A673 (cell line): ENCODE measurements around the gene ADSS2. TPM values are rescaled to one million over a fixed set of nuclear protein-coding genes. Genes with fewer than 3 reads are reported as not detected.

Experiments
- BruUV-seq: library from RNA; stranded (reverse); fragments of 400-500 nt; replicated peaks from 2 replicates; lab custom pipeline; 2021; lab: Mats Ljungman, UMichigan
- CTCF ChIA-PET: fragments of 300-600 bp; sonication (Branson Sonifier 250); formaldehyde crosslinking; loops from one replicate; lab custom pipeline; 2022; ENCODE audit warnings: antibody characterized with exemption; lab: Charles Lee
- POLR2A ChIA-PET: fragments of 300-600 bp; sonication (Branson Sonifier 250); formaldehyde crosslinking; loops from one replicate; lab custom pipeline; 2022; ENCODE audit warnings: antibody characterized with exemption; ENCODE audit not compliant: low non-redundant PET; lab: Charles Lee
- DNase-seq: peaks from one replicate; pipeline ENCODE4 v3.0.0-alpha.2; 2015; ENCODE audit warnings: low spot score
- H3K27ac ChIP-seq: fragments of 200-600 bp; sonication (generic); 2 replicates; pipeline ENCODE4 v1.5.1; 2016; ENCODE audit warnings: mixed run types, low read depth, mild to moderate bottlenecking, mixed read lengths, antibody characterized with exemption, low read length; ENCODE audit not compliant: poor library complexity, severe bottlenecking
- H3K27me3 ChIP-seq: fragments of 200-600 bp; sonication (generic); replicated peaks from 2 replicates; pipeline ENCODE4 v1.6.1; 2017; ENCODE audit warnings: mixed run types, low read depth, mild to moderate bottlenecking, mixed read lengths, antibody characterized with exemption, low read length; ENCODE audit not compliant: insufficient read depth, poor library complexity
- H3K36me3 ChIP-seq: fragments of 200-600 bp; sonication (generic); 2 replicates; pipeline ENCODE4 v1.6.1; 2016; ENCODE audit warnings: mixed run types, mild to moderate bottlenecking, mixed read lengths, antibody characterized with exemption, low read length; ENCODE audit not compliant: insufficient read depth, poor library complexity, severe bottlenecking
- H3K4me1 ChIP-seq: fragments of 200-600 bp; sonication (generic); 2 replicates; pipeline ENCODE4 v1.6.1; 2017; ENCODE audit warnings: mixed run types, mild to moderate bottlenecking, mixed read lengths, antibody characterized with exemption, low read length; ENCODE audit not compliant: insufficient read depth, poor library complexity, severe bottlenecking
- H3K4me3 ChIP-seq: fragments of 200-600 bp; sonication (generic); 2 replicates; pipeline ENCODE4 v1.5.1; 2016; ENCODE audit warnings: low read depth, mixed run types, mild to moderate bottlenecking, mixed read lengths, low read length; ENCODE audit not compliant: poor library complexity, severe bottlenecking
- H3K9me3 ChIP-seq: fragments of 200-600 bp; sonication (generic); 2 replicates; pipeline ENCODE4 v1.6.1; 2016; ENCODE audit warnings: mixed run types, low read depth, mild to moderate bottlenecking, mixed read lengths, antibody characterized with exemption, low read length; ENCODE audit not compliant: poor library complexity, severe bottlenecking
- CTCF ChIP-seq: fragments of 300-800, 200-600 bp; sonication (generic); conservative IDR thresholded peaks from 2 replicates; pipeline ENCODE4 v1.5.1; 2017; ENCODE audit warnings: low read depth, mild to moderate bottlenecking, antibody characterized with exemption, low read length, moderate library complexity, mixed read lengths
- EZH2 ChIP-seq: fragments of 200-600 bp; sonication (generic); IDR thresholded peaks from 2 replicates; pipeline ENCODE4 v1.6.1; 2017; ENCODE audit warnings: borderline replicate concordance, low read depth, mild to moderate bottlenecking, mixed read lengths, antibody characterized with exemption, low read length; ENCODE audit not compliant: poor library complexity, severe bottlenecking
- intact Hi-C: fragments of 100-400 bp; cut with micrococcal nuclease; formaldehyde crosslinking; loops from one replicate; pipeline ENCODE4 v1.10.0; 2022; ENCODE audit not compliant: unreplicated experiment
- total RNA-seq: library from RNA; stranded (reverse); gene quantifications from 2 replicates; pipeline ENCODE4 v1.2.3, GENCODE V29; 2021

ADSS2 gene
- total RNA-seq, 1 experiment from 2014 or later, result 46.7 TPM

DNA sequence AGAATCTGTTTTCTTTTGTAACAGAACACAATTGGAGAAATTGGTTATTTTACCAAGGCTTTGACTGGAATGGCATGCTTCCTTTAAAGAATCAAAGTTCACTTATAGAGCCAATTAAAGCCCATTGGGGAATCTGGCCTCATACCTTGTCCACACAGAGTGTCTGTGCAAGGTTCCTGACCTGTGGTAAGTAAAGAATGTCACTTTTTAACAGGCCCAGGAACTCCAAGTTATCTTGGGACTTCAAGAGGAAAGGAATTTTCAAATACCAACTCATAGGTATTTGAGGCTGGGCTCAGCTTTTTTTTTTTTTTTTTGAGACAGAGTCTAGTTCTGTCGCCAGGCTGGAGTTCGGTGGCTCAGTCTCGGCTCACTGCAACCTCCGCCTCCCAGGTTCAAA lies 7.1 kb upstream of the ADSS2 start:
- POLR2A ChIA-PET, result no interaction called here
- BruUV-seq, result no TSS peak
- intact Hi-C loops, result no loop called here
- H3K27me3 ChIP-seq, result no peaks in the 10 kb centered on the region
- no peak overlapping the region for H3K27ac ChIP-seq
- H3K36me3 ChIP-seq, result no peaks in the 10 kb centered on the region
- TF ChIP-seq EZH2 (no peak), CTCF (no peak)
- CTCF ChIA-PET, result no interaction called here
- no peak for DNase-seq
- peaks cover 4% of the 10 kb centered on the region for H3K9me3 ChIP-seq
- H3K4me3 ChIP-seq, result no peak overlapping the region
- H3K4me1 ChIP-seq, result peaks cover 14% of the 10 kb centered on the region

GRCh38 chr1:244456586-244456985 lies 4.9 kb upstream of the ADSS2 start:
- no peak overlapping the region for H3K4me3 ChIP-seq
- DNase-seq, result no peak

GRCh38 chr1:244454412-244454811 lies 2.7 kb upstream of the ADSS2 start:
- TF ChIP-seq EZH2 (no peak), CTCF (no peak)
- Histone ChIP-seq H3K4me3 (no peak overlapping the region), H3K27me3 (no peaks in the 10 kb centered on the region), H3K9me3 (peaks cover 4% of the 10 kb centered on the region), H3K27ac (no peak overlapping the region), H3K4me1 (peaks cover 19% of the 10 kb centered on the region), H3K36me3 (peaks cover 4% of the 10 kb centered on the region)
- BruUV-seq, result no TSS peak
- CTCF ChIA-PET, result no interaction called here
- intact Hi-C loops, result no loop called here
- POLR2A ChIA-PET, result no interaction called here
- no peak for DNase-seq

More at GRCh38 chr1:244456586-244456985, 4.9 kb upstream of the ADSS2 start:
- H3K4me1 ChIP-seq, result peaks cover 14% of the 10 kb centered on the region
- H3K9me3 ChIP-seq, result peaks cover 4% of the 10 kb centered on the region
- ChIA-PET POLR2A (no interaction called here), CTCF (no interaction called here)
- H3K27ac ChIP-seq, result no peak overlapping the region
- H3K27me3 ChIP-seq, result no peaks in the 10 kb centered on the region
- BruUV-seq, result no TSS peak
- H3K36me3 ChIP-seq, result no peaks in the 10 kb centered on the region
- no peak for TF ChIP-seq EZH2
- no peak for TF ChIP-seq CTCF
- intact Hi-C loops, result no loop called here
